Measurements from ENCODE around the gene TUBB.

The TUBB gene

DNA sequence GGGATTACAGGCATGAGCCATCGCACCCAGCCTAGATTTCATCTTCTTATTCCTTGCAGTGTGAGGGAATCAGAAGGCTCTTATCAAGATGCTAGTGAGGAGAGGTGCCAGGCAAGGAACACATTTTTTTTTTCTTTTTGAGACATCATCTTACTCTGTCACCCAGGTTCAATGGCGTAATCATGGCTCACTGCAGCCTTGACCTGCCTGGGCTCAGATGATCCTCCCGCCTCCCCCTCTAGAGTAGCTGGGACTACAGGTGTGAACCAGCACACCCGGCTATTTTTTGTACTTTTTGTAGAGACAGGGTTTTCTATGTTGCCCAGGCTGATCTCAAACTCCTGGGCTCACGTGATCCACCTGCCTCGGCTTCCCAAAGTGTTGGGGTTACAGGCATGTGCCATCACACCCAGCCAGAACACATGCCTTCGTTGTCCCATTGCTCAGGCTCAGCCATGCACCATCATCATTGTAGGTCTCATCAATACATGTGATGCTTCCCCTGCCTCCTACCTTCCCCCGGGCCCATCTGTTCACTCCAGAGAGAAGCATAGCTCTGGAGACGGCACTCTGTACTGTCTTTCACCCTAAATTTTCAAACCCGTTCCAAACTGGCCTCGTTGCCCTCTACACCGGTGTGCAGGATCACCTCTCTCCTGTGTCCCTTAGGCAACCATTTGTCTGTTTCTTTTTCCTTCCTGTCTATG lies 12.2 kb downstream of the TUBB start:
- DNase-seq (ENCODE audit: low spot score), result no peak
- TF ChIP-seq, protein P1, sequence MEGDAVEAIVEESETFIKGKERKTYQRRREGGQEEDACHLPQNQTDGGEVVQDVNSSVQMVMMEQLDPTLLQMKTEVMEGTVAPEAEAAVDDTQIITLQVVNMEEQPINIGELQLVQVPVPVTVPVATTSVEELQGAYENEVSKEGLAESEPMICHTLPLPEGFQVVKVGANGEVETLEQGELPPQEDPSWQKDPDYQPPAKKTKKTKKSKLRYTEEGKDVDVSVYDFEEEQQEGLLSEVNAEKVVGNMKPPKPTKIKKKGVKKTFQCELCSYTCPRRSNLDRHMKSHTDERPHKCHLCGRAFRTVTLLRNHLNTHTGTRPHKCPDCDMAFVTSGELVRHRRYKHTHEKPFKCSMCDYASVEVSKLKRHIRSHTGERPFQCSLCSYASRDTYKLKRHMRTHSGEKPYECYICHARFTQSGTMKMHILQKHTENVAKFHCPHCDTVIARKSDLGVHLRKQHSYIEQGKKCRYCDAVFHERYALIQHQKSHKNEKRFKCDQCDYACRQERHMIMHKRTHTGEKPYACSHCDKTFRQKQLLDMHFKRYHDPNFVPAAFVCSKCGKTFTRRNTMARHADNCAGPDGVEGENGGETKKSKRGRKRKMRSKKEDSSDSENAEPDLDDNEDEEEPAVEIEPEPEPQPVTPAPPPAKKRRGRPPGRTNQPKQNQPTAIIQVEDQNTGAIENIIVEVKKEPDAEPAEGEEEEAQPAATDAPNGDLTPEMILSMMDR (IDR thresholded peaks at IDR 0.05; ENCODE audit: borderline replicate concordance, control extremely low read depth, extremely low read depth, insufficient read depth, missing control alignments), result no peak
- in situ Hi-C loops (cut with MboI; ENCODE audit: low sequenced_read_pairs, unreplicated experiment), result no loop called here

DNA sequence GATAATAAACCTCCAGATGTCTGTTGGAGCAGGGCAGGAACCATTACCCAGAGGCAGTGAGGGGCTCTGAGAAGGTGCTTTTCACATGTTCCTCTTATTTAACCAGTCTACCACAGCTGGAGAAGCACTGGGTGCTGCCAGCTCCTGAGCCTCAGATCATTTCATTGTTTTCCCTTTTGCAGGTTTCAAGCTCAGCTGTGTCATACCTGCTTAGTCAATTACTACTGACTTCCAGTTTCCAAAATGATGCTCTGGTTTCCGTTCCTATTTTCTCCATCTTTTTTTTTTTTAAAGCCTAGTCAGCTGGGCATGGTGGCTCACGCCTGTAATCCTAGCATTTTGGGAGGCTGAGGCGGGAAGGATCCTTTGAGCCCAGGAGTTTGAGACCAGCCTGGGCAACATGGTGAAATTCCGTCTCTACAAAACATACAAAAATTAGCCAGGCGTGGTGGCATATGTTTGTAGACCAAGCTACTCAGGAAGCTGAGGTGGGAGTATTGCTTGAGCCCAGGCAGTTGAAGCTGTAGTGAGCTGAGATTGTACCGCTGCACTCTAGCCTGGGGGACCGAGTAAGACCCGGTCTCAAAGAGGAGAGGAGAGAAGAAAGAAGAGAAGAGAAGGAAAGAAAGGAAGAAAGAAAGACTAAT lies 15.6 kb downstream of the TUBB start:
- no peak for DNase-seq (ENCODE audit: low spot score)
- TF ChIP-seq, protein P1 (IDR thresholded peaks at IDR 0.05; ENCODE audit: borderline replicate concordance, control extremely low read depth, extremely low read depth, insufficient read depth, missing control alignments), result no peak
- in situ Hi-C loops (cut with MboI; ENCODE audit: low sequenced_read_pairs, unreplicated experiment), result no loop called here

DNA sequence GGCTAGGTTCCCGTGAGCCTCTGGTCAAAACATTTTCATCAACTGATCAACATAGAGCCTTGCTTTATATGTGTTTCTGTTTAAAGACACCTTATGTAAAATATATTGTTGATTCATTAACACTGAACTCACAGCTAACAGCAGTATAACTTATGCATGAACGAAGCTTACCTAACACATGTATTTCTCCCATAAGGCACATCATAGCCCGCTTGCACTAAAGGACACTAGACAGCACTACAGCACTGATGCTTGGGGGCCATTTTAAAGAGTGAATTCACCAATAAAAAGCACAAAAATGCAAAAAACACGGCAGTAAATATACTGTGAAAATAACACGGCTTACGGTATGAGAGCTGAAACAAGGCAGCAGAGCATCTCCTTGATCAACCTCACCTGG lies 18.4 kb downstream of the TUBB start:
- TF ChIP-seq, protein P1 (IDR thresholded peaks at IDR 0.05; ENCODE audit: borderline replicate concordance, control extremely low read depth, extremely low read depth, insufficient read depth, missing control alignments), result no peak
- in situ Hi-C loops (cut with MboI; ENCODE audit: low sequenced_read_pairs, unreplicated experiment), result no loop called here
- no peak for DNase-seq (ENCODE audit: low spot score)

DNA sequence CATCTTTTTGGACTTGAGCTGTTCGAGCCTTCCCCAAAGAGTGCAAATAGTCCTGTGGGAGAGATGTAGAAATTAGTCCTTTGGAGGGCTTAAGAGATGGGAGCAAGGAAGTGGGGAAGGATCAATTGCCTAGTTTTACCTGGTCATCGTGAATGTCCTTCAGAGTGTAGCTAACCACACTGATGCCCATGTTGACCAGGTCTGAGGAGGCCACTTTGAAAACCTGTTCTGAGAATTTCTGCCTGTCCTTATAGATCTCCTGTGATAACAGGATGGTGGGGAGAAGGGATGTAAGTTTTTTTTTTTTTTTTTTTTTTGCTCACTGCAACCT lies 20.4 kb downstream of the TUBB start:
- in situ Hi-C loops (cut with MboI; ENCODE audit: low sequenced_read_pairs, unreplicated experiment), result no loop called here
- no peak for DNase-seq (ENCODE audit: low spot score)
- TF ChIP-seq, protein P1 (IDR thresholded peaks at IDR 0.05; ENCODE audit: borderline replicate concordance, control extremely low read depth, extremely low read depth, insufficient read depth, missing control alignments), result no peak

DNA sequence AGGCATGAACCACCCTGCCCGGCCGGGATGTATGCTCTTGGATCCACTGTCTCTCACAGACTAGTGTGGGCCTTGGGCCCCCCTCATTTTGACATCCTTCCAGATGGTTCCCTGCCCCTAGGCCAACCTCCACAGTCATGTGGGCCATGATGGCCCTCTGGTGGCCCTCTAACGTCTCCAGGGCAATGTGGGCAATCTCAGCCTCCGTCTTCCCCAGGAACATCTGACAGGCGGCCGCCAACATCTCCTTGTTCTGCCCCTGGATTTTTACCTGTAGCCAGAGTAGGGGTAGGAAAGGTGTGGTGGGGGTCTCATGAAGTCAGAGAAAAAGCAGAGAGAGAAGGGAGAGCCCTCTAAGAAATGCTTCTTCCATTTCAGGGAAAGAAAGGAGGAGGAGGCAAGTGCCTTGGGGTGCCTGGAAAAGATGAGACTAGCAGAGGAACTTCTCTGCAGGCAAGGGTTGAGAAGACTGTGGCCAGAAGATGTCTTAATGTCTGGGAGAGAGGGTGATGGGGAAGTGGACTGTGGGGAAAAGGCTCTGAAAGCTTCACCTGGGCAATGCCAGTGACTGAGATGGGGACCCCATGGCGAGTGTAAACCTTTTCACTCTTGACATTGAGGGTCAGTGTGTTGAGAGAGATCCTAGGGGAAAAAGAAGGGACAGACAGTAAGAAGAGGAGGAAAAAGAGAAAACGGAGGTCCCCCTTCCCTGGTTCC lies 21.1 kb downstream of the TUBB start:
- in situ Hi-C loops (cut with MboI; ENCODE audit: low sequenced_read_pairs, unreplicated experiment), result no loop called here
- DNase-seq (ENCODE audit: low spot score), result no peak
- TF ChIP-seq, protein P1 (IDR thresholded peaks at IDR 0.05; ENCODE audit: borderline replicate concordance, control extremely low read depth, extremely low read depth, insufficient read depth, missing control alignments), result no peak

DNA sequence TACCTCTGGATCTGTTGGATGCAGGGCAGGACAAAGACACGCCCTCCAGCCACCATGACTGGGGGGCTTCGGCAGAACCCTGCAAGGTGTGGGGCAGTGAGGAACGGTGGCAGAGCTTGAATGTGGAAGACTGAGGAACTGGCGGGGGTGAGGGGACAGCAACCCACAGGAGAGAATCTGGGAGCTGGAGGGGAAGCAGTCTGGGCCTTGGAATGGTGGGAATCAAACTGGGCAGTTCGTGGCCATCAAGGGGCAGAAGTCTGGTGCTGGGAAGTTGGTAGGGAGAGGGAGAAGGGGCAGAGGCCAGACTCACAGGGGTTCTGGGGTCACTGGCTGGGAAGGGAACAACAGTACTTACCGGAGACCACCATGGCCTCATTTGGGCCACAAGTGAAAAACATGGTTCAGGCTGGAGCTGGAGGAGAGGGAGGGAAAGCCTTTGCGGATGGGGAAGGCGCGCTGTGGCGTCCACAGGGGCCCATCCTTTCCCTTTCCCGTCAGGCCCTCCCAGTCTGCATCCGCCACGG lies 21.7 kb downstream of the TUBB start:
- DNase-seq (ENCODE audit: low spot score), result no peak
- in situ Hi-C loops (cut with MboI; ENCODE audit: low sequenced_read_pairs, unreplicated experiment), result no loop called here
- TF ChIP-seq, protein P1 (IDR thresholded peaks at IDR 0.05; ENCODE audit: borderline replicate concordance, control extremely low read depth, extremely low read depth, insufficient read depth, missing control alignments), result no peak
